WTC11 (cell line): Measurements from ENCODE around the gene CBX5. TPM values are rescaled to one million over a fixed set of nuclear protein-coding genes. Genes with fewer than 3 reads are reported as not detected.
A peak's percentile ranks its signal among the peaks of the same experiment; 100 is the strongest.
"Not testable (repeated sequence)": the region's sequence is repeated elsewhere in the genome, so short reads cannot be mapped to it uniquely, and the experiment has no call there.

Source experiments
- ATAC-seq: fragments of 200-7000 bp; cut with Tn5 transposase; 2 replicates; pipeline ENCODE4 v1.10.0; 2021; ENCODE audit warnings: mild to moderate bottlenecking, moderate library complexity
- CTCF ChIA-PET: fragments of 300-600 bp; sonication (Branson Sonifier 250); formaldehyde crosslinking; loops from one replicate; lab custom pipeline; 2021; ENCODE audit warnings: antibody characterized with exemption; lab: Charles Lee
- POLR2A ChIA-PET: fragments of 350-600 bp; sonication (Branson Sonifier 250); formaldehyde crosslinking; loops from one replicate; lab custom pipeline; 2021; ENCODE audit warnings: antibody characterized with exemption; lab: Charles Lee
- DNase-seq: peaks from one replicate; pipeline ENCODE4 v3.0.0; 2021; ENCODE audit warnings: low spot score
- H3K27ac Mint-ChIP-seq: 2 replicates; pipeline ENCODE4 v1.8.0; 2021; ENCODE audit warnings: mixed read lengths
- H3K27me3 Mint-ChIP-seq: 2 replicates; pipeline ENCODE4 v1.8.0; 2021; ENCODE audit warnings: low read depth, mild to moderate bottlenecking, moderate library complexity, mixed read lengths
- H3K36me3 Mint-ChIP-seq: 2 replicates; pipeline ENCODE4 v1.8.0; 2021; ENCODE audit warnings: mixed read lengths
- H3K4me1 Mint-ChIP-seq: 2 replicates; pipeline ENCODE4 v1.8.0; 2022; ENCODE audit warnings: mixed read lengths
- H3K4me3 Mint-ChIP-seq: 2 replicates; pipeline ENCODE4 v1.8.0; 2021; ENCODE audit warnings: mild to moderate bottlenecking, moderate library complexity, mixed read lengths
- H3K9me3 Mint-ChIP-seq: 2 replicates; pipeline ENCODE4 v1.8.0; 2021; ENCODE audit warnings: mixed read lengths
- ATF3 ChIP-seq: sonication (generic); formaldehyde crosslinking; conservative IDR thresholded peaks from 2 replicates; pipeline ENCODE4 v1.8.1; 2022; ENCODE audit warnings: mild to moderate bottlenecking, missing genetic modification reagents
- CTCF ChIP-seq: fragments of 200-600 bp; IDR thresholded peaks from 2 replicates; pipeline ENCODE4 v1.8.0; 2022; ENCODE audit warnings: antibody characterized with exemption
- EMX1 ChIP-seq: fragments of 250-450 bp; sonication (Bioruptor Pico); IDR thresholded peaks from 2 replicates; pipeline ENCODE4 v1.8.0; 2021; ENCODE audit warnings: mild to moderate bottlenecking
- ERG ChIP-seq: fragments of 250-450 bp; sonication (Bioruptor Pico); IDR thresholded peaks from 2 replicates; pipeline ENCODE4 v1.8.0; 2021; ENCODE audit warnings: mild to moderate bottlenecking
- FOXJ3 ChIP-seq: sonication (generic); formaldehyde crosslinking; IDR thresholded peaks from 2 replicates; pipeline ENCODE4 v1.9.0; 2021; ENCODE audit warnings: missing genetic modification reagents, mild to moderate bottlenecking, borderline replicate concordance
- FOXK1 ChIP-seq: sonication (generic); formaldehyde crosslinking; IDR thresholded peaks from 2 replicates; pipeline ENCODE4 v1.8.0; 2022; ENCODE audit warnings: mild to moderate bottlenecking, moderate library complexity, missing genetic modification reagents
- GTF2I ChIP-seq: fragments of 250-450 bp; sonication (Bioruptor Pico); conservative IDR thresholded peaks from 2 replicates; pipeline ENCODE4 v1.4.0; 2021; ENCODE audit warnings: mild to moderate bottlenecking
- MAX ChIP-seq: sonication (generic); formaldehyde crosslinking; IDR thresholded peaks from 2 replicates; pipeline ENCODE4 v1.8.0; 2022; ENCODE audit warnings: mild to moderate bottlenecking, missing genetic modification reagents
- NFYB ChIP-seq: sonication (generic); formaldehyde crosslinking; conservative IDR thresholded peaks from 2 replicates; pipeline ENCODE4 v1.8.0; 2022; ENCODE audit warnings: low read depth, missing genetic modification reagents
- SMAD4 ChIP-seq: sonication (generic); formaldehyde crosslinking; IDR thresholded peaks from 2 replicates; pipeline ENCODE4 v1.8.0; 2022; ENCODE audit warnings: mild to moderate bottlenecking, missing genetic modification reagents
- SOX15 ChIP-seq: fragments of 250-450 bp; sonication (Bioruptor Pico); IDR thresholded peaks from 2 replicates; pipeline ENCODE4 v1.9.0; 2021; ENCODE audit warnings: mild to moderate bottlenecking
- STAT6 ChIP-seq: sonication (generic); formaldehyde crosslinking; conservative IDR thresholded peaks from 2 replicates; pipeline ENCODE4 v1.8.1; 2023; ENCODE audit warnings: mild to moderate bottlenecking, low read depth, missing genetic modification reagents, moderate library complexity
- USF2 ChIP-seq: sonication (generic); formaldehyde crosslinking; IDR thresholded peaks from 2 replicates; pipeline ENCODE4 v1.8.1; 2023; ENCODE audit warnings: mild to moderate bottlenecking, missing genetic modification reagents, moderate library complexity
- ZNF121 ChIP-seq: sonication (generic); formaldehyde crosslinking; IDR thresholded peaks from 2 replicates; pipeline ENCODE4 v1.8.0; 2023; ENCODE audit warnings: missing genetic modification reagents
- ZNF532 ChIP-seq: fragments of 250-450 bp; sonication (Bioruptor Pico); IDR thresholded peaks from 2 replicates; pipeline ENCODE4 v1.9.0; 2021; ENCODE audit warnings: mild to moderate bottlenecking, borderline replicate concordance
- total RNA-seq: library from RNA; stranded (reverse); gene quantifications from 3 replicates; pipeline ENCODE4 v1.2.3, GENCODE V29; 2021

CBX5 gene
- total RNA-seq, 1 experiment from 2014 or later = 182 TPM

- Mint-ChIP-seq H3K36me3 (no peaks in the 10 kb centered on the region), H3K9me3 (no peaks in the 10 kb centered on the region), H3K27me3 (no peaks in the 10 kb centered on the region), H3K4me1 (peaks cover 33% of the 10 kb centered on the region), H3K27ac (no peak overlapping the region; the same call in 1 of the 2 replicates), H3K4me3 (no peak overlapping the region)
- DNase-seq = no peak
- ATAC-seq = no peak
- POLR2A ChIA-PET = no interaction called here
- CTCF ChIA-PET = interaction anchor here (1.0 to 5.8 kb wide), 6 partner anchors 7 to 71 kb away, joined by 3 to 96 read pairs (median 4); no protein-coding TSS in a partner anchor
- TF ChIP-seq ZNF121 (CRISPR knock-in tag) = no peak
- TF ChIP-seq MAX (CRISPR knock-in tag) = no peak
- TF ChIP-seq FOXJ3 (CRISPR knock-in tag) = no peak
- no peak for TF ChIP-seq EMX1 (CRISPR knock-in tag)
- TF ChIP-seq SMAD4 (CRISPR knock-in tag) = no peak
- no peak for TF ChIP-seq ERG (CRISPR knock-in tag)
- TF ChIP-seq SOX15 = no peak
- no peak for TF ChIP-seq GTF2I (CRISPR knock-in tag)
Observed at GRCh38 chr12:54328595-54329337, 48.8 kb upstream of the CBX5 start.

- not testable (repeated sequence) for H3K27me3 Mint-ChIP-seq, DNase-seq, H3K9me3 Mint-ChIP-seq, H3K36me3 Mint-ChIP-seq, ATAC-seq
- Mint-ChIP-seq H3K4me1 (peaks cover 29% of the 10 kb centered on the region), H3K27ac (peak overlapping the region; percentile 98), H3K4me3 (peak overlapping the region; percentile 100)
- ChIA-PET CTCF (interaction anchor here (0.6 to 5.8 kb wide), 57 partner anchors 10 to 599 kb away, joined by 3 to 130 read pairs (median 5); partner anchors contain the start of genes CBX5, HNRNPA1, NFE2 and SMUG1), POLR2A (interaction anchor here (0.6 to 2.2 kb wide), 12 partner anchors 10 to 124 kb away, joined by 3 to 21 read pairs (median 4); partner anchors contain the start of genes CBX5 and HNRNPA1)
- TF ChIP-seq ZNF532 (CRISPR knock-in tag) = 0 out of 2 replicates have a peak, but pooled peaks have one; percentile 8
Observed at GRCh38 chr12:54325442-54326109, 45.7 kb upstream of the CBX5 start.

GRCh38 chr12:54324617-54325441 is 44.9 kb upstream of the CBX5 start, which contains the start of gene COPZ1:
Gene COPZ1, plus strand, starts transcription at chr12:54325131. Its CDS starts 33 bp downstream, at chr12:54325164.
- H3K9me3 Mint-ChIP-seq = no peaks in the 10 kb centered on the region
- CTCF ChIA-PET = interaction anchor here (0.6 to 5.8 kb wide), 59 partner anchors 10 to 600 kb away, joined by 3 to 130 read pairs (median 5); partner anchors contain the start of genes CBX5, HNRNPA1, NFE2 and SMUG1
- POLR2A ChIA-PET = interaction anchor here (0.6 to 2.2 kb wide), 12 partner anchors 10 to 123 kb away, joined by 3 to 21 read pairs (median 3); partner anchors contain the start of genes CBX5 and HNRNPA1
- ATAC-seq (peak; percentile 97), DNase-seq (peak; percentile 94)
- H3K27me3 Mint-ChIP-seq = peaks cover 3% of the 10 kb centered on the region; the same call in 1 of the 2 replicates
- H3K4me3 Mint-ChIP-seq = peak within 1 kb of the TSS; percentile 100
- H3K36me3 Mint-ChIP-seq = no peaks in the 10 kb centered on the region
- peaks cover 24% of the 10 kb centered on the region for H3K4me1 Mint-ChIP-seq
- peak within 1 kb of the TSS; percentile 98 for H3K27ac Mint-ChIP-seq
- TF ChIP-seq FOXK1 (CRISPR knock-in tag) (peak; percentile 63; the same call in 1 of the 2 replicates), CTCF (peak; percentile 84), ATF3 (CRISPR knock-in tag) (no peak), USF2 (CRISPR knock-in tag) (peak; percentile 90), NFYB (CRISPR knock-in tag) (peak; percentile 91), STAT6 (CRISPR knock-in tag) (no peak)
